ENCODE results near the gene HEPHL1. TPM values are rescaled to one million over a fixed set of nuclear protein-coding genes. Genes with fewer than 3 reads are reported as not detected.
"Not testable (repeated sequence)": the region's sequence is repeated elsewhere in the genome, so short reads cannot be mapped to it uniquely, and the experiment has no call there.

HEPHL1 gene
- polyA plus RNA-seq, 3 donors, result 0.13 to 0.49 (median 0.14) TPM

DNA sequence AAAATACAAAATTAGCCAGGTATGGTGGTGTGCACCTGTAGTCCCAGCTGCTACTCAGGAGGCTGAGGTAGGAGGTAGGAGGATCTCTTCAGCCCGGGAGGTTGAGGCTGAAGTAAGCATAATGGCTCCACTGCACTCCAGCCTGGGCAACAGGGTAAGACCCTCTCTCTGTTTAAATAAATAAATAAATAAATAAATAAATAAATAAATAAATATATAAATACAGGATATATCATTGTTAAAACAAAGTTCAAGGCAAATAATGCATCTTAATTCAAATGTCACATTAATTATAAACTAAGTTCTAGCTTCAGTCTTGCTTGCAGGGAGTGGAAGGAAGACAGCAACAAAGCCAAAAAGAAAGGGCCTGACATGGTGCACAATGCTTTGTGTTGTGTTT, 63.0 kb downstream of the HEPHL1 start:
- no peak for DNase-seq (ENCODE audit: low read depth in 3 of 3, low spot score in 2 of 3)

DNA sequence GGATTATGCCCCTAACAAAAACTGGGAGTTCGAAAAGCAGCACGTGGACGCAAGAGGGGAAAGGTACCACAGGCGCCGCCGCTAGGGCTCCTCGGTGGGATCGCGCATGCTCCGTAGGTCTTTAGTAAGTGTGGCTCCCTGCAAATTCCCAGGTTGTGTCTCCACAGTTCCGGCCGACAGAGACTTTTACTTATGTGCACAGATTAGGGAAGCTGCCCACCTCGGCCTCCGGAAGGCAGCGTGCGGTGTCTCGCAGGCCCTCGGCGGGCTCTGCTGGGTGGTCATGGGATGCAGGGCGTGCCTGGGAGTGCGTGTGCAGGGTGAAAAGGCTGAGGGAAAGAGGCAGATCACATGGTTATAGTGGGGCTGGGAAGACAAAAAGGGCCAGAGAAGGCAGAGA, 67.8 kb downstream of the HEPHL1 start:
- no peak for DNase-seq (ENCODE audit: low read depth in 3 of 3, low spot score in 2 of 3)

DNA sequence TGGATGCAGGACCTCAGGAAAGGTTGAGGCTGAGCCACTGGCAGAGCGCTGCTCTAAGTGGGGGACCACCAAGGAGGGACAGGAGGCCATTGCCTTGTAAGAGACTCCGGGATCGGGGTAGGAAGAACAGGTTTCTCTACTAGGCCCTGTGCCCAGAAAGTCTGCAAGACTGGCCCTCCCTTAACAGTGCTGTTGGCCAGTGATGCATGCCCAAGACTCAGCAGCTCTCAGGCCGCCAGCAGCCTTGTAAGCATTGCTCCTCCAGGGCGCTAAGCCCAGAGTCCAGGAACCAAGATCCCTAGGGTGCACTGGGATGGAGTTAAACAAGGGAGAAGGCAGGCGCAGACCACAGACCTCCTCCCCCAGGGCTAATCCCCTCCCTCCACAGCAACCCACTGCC, 68.2 kb downstream of the HEPHL1 start:
- no peak for DNase-seq (ENCODE audit: low read depth in 3 of 3, low spot score in 2 of 3)

DNA sequence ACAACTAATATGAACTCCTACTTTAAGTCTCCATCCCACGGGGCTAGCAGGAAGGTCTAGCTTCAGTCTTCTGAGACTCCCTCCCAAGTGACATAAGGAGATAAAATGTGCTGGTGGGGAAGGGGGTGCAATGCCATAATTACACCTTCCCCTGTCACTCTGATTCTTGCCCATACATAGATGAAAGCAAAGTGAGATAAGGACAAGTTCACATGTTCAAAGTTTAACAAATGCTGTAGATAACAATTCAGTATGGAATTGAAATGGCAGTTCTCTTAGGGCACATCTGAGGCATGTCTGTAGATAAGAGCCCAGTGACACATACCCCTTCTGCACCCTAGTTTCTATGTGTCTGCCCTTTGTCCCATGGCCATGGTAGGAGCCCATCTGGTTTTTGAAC, 69.2 kb downstream of the HEPHL1 start:
- no peak for DNase-seq (ENCODE audit: low read depth in 3 of 3, low spot score in 2 of 3)

DNA sequence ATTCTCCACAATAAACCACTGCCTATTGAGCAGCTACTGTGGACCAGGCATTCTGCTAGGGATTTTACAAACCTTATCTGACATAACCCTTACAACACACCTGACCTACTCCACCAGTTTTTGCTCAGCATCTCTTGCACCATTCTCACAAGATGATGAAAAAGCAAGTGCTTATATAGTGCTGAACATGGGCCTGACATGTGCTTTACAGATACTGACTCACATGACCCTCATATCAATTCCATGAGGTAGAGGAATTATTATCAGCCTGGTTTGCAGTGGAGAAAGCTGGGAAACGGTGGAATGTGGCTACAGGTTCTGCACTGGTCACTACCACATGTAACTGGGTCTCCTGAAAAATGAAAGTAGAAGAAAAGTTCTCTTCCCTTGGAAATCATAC, 69.9 kb downstream of the HEPHL1 start:
- DNase-seq (ENCODE audit: low read depth in 3 of 3, low spot score in 2 of 3), result no peak

DNA sequence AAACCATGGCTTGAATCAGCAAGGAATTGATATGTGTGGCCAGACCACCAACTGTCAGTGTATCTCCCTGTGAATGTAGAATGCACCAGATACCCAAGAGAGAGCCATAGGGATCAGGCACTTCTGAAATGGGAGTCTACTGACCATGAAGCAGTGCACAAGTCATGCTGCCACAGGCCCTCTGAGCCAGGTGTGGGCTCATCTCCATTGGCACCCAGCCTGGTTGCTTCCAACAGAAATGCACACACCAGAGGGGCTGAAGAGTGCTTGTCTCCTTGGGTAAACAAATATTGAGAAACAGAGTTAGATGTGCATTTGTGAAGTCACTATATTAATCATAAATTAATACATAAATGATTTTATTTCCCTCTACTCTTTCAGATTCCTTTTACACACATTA, 79.1 kb downstream of the HEPHL1 start:
- no peak for DNase-seq (ENCODE audit: low read depth in 3 of 3, low spot score in 2 of 3)

DNA sequence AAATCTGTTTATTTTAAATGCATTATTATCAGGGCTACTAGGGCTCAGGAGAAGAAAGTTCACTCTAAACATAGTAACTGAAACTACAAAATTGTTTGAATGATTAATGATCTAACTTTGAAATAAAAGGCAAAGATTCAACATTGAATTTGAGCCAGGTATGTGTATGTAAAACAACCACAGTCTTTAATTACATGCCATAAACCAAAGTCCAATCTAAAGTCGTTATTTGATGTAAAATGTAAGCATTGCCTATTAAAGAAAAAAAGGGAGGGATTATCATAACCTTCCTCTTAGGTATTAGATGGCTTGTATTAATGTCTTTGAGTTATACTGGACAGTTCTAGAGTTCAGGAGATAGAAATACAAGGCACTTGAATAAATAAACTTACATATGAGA, 82.3 kb downstream of the HEPHL1 start:
- DNase-seq (ENCODE audit: low read depth in 3 of 3, low spot score in 2 of 3), result no peak

DNA sequence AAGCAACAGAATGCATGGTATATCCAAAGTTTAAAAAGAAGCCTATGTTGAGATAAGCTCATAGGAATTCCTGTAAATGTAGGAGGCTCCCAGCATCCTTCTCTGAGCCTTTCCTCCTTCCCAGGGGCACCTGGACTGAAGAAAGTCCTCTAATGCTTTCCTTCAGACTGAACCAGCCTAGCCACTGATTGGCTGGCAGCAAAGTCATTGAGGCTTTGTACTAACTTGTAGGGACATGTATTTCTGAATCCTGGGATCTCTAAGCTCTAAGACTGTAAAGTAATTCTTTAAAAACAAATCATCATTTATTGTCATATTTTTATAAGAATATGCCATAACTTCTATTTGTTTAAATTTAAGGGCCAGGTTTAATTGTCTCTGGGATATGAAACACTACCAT, 83.6 kb downstream of the HEPHL1 start:
- no peak for DNase-seq (ENCODE audit: low read depth in 3 of 3, low spot score in 2 of 3)

DNA sequence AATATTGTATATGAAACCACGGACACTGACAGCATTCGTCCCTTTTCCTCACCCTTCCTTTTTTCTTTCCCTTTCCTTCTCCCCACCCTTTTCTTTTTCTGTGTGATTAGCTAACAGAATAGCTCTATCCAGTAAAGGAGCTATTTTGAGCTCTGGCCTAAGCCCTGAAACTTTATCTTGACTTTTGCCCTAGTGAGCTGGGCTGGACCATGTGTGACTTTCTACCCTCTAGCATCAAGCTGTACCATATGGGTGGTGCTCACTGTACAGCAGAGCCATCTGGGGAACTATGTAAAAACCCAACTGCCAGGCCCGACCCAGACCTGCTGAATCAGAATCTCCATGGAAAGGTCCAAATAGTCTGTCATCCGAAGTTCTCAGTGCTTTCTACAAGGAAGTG, 85.6 kb downstream of the HEPHL1 start:
- no peak for DNase-seq (ENCODE audit: low read depth in 3 of 3, low spot score in 2 of 3)

DNA sequence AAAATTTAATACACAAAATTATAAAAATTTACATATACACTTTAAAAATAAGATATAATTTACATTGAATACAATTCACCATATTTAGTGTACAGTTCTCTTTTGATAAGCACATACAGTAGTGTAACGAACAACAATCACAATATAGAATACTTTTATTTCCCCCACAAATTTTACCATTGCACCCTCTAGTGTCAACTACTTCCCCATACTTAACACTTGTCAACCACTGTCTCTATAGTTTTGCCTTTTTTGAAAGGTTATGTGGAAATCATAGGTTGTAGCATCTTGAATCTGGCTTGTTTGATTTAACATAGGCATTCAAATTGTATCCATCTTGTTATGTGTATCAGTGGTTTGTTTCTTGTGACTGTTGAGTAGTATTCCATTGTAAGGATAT, 86.2 kb downstream of the HEPHL1 start:
- no peak for DNase-seq (ENCODE audit: low read depth in 3 of 3, low spot score in 2 of 3)

DNA sequence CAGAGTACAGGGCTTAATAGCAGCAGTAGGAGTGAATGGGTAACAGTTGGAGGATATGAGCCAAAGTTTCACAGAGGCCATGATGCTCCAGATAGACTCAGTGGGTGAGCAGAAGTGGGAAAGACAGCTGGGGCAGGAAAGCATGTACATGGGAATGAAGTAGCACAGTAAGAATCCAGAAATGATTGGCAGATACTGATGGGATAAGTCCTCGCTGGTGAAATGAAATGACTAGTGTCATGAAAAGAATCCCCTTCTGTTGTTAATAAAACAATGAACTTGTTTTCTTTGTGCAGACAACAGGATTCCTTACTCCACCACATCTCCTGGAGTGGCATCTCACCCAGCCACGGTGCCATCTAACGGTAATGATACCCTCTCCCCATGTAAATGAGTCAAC, 90.1 kb downstream of the HEPHL1 start:
- no peak for DNase-seq (ENCODE audit: low read depth in 3 of 3, low spot score in 2 of 3)

DNA sequence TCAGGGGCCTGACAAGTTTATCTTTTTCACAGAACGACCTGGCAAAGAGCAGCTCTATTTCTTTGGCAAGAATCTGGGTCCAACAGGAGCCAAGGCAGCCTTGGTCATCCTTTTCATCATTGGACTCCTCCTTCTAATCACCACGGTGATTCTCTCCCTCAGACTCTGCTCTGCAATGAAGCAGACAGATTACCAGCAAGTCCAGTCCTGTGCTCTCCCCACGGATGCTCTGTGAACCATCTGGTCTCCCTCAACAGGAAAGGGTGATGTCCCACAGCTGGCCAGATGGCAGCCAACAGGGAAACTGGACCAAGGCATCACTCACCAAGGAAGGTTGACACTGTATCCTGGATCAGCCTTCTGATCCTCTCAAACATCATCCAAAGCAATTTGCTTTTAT, 90.5 kb downstream of the HEPHL1 start:
- DNase-seq (ENCODE audit: low read depth in 3 of 3, low spot score in 2 of 3), result no peak

DNA sequence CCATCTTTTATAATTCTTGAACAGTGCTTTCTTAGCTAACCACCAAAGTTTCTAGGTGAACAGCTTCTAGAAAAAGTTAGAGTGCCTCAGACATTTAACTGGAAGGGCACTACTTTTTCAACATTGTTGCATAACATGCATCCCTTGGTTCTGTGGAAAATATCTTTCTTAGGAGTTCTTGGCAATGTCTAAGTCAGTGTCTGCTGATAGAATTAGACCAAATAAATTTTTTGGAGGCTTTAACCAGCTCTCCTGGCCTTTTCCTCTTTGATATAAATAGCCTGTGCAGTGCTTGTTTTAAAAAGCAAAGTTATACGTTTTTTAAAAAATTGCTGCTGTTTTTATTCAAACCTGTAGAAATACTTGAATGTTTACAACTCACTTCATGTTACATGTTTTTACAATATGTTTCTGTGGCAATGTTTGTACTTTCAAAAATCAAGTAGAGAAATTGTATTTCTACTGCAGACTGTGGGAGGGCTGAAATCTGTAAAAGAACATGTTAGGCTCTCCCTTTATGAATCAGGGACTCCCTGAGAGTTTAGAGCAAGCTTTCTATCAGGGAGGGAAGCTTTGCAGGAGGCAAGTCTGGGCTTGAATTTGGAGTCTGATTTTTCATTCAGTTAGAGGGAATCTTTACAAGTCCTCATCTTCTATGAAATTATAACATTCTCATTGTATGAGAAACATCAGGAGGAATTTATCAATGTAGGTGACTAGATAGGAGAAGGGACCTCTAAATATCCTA, 91.2 kb downstream of the HEPHL1 start:
- no peak for DNase-seq (ENCODE audit: low read depth in 3 of 3, low spot score in 2 of 3)

DNA sequence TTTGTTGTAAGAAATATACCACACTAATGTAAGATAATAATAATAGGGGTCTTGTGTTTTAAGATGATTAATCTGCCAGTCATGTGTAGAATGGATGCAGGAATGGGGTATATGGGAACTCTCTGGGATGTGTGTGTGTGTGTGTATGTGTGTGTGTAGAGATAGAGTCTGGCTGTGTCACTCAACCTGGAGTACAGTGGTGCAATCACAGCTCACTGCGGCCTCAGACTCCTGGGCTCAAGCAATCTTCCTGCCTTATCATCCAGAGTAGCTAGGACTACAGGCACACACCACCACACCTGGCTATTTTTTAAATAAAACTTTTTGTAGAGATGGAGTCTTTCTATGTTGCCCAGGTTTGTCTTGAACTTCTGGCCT, 96.0 kb downstream of the HEPHL1 start:
- no peak for DNase-seq (ENCODE audit: low read depth in 3 of 3, low spot score in 2 of 3)

DNA sequence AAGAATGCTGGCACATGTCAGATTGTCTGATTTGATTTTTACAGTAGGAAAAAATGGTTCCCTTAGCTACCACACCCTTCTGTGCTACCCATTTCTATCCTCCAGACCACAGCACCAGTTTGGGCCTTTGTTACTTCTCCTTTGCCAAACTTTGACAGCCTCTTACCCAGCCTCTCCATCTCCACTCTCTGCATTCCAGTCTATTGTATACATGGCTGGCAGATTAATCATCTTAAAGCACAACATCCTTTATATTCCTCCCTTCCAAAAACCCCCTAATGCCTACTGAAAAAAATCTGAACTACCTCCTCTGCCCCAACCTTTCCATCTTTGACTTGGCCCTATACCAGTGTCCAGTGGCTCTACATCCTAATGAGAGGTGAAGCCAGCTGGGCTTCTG, 96.7 kb downstream of the HEPHL1 start:
- DNase-seq (ENCODE audit: low read depth in 3 of 3, low spot score in 2 of 3), result no peak

DNA sequence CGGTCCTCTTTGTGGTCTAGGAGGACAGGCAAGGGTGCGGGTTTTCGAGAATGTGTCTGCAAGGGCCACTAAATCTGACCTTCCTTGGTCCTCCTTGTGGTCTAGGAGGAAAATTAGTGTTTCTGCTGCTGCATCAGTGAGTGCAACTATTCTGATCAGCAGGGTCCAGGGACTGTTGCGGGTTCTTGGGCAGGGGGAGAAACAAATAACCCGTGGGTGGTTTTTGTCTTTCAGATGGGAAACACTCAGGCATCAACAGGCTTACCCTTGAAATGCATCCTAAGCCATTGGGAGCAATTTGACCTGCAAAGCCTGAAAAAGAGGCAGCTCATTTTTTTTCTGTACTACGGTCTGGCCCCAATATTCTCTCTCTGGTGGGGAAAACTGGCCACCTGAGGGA, 98.5 kb downstream of the HEPHL1 start:
- not testable (repeated sequence) for DNase-seq (ENCODE audit: low read depth in 3 of 3, low spot score in 2 of 3)

DNA sequence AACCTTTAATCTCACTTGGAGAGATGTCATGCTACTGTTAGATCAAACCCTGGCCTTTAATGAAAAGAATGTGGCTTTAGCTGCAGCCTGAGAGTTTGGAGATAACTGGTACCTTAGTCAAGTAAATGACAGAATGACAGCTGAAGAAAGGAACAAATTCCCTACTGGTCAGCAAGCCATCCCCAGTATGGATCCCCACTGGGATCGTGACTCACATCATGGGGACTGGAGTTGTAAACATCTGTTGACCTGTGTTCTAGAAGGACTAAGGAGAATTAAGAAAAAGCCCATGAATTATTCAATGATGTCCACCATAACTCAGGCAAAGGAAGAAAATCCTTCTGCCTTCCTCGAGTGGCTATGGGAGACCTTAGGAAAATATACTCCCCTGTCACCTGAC, 99.4 kb downstream of the HEPHL1 start:
- DNase-seq (ENCODE audit: low read depth in 3 of 3, low spot score in 2 of 3), result not testable (repeated sequence)

DNA sequence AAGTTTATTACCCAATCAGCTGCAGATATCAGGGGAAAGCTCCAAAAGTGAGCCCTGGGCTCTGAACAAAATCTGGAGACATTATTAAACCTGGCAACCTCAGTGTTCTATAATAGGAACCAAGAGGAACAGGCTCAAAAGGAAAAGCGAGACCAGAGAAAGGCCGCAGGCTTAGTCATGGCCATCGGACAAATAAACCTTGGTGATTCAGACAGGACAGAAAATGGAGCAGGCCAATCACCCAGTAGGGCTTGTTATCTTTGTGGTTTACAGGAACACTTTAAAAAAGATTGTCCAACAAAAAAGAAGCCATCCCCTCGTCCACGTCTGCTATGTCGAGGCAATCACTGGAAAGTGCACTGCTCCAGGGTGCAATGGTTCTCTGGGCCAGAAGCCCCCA, 99.8 kb downstream of the HEPHL1 start:
- DNase-seq (ENCODE audit: low read depth in 3 of 3, low spot score in 2 of 3), result no peak

DNA sequence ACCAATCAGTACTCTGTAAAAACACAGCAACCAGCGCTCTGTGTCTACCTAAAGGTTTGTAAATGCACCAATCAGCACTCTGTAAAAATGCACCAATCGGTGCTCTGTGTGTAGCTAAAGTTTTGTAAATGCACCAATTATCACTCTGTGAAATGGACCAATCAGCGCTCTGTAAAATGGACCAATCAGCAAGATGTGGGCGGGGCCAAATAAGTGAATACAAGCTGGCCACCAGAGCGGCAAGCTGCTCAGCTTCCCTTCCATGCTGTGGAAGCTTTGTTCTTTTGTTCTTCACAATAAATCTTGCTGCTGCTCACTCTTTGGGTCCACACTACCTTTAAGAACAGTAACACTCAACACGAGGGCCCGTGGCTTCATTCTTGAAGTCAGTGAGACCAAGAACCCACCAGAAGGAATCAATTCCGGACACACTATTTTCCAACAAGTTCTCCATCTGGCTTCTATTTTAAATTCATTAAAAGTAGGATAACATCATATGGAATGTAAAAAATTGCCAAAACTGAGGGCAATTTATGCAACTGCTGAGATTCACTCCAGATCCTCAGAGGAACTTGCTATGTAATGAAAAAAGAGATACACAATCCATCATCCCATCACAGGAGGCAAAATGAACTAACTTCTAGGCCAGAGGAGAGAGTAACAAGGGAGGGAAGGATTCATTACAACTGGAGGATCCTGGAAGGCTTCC, 104.4 kb downstream of the HEPHL1 start:
- no peak for DNase-seq (ENCODE audit: low read depth in 3 of 3, low spot score in 2 of 3)

DNA sequence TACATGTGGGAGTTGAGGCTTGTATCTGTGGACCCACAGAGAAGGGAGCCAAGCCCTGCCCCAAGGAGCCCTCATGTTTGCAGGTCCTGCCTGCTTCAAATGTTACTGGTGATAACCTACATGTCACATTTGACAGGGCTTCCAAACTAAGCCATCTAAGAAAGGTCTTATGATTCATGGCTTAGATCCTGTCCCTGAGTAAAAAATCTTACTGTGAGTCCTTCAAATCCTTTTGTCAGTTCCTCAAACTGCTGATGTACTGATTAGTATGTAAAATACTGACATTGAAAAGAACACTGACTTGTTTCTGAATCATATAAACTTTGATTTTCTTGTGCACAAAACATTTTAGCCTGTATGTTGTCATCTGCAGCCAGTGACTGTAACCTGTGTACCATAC, 106.5 kb downstream of the HEPHL1 start:
- no peak for DNase-seq (ENCODE audit: low read depth in 3 of 3, low spot score in 2 of 3)

DNA sequence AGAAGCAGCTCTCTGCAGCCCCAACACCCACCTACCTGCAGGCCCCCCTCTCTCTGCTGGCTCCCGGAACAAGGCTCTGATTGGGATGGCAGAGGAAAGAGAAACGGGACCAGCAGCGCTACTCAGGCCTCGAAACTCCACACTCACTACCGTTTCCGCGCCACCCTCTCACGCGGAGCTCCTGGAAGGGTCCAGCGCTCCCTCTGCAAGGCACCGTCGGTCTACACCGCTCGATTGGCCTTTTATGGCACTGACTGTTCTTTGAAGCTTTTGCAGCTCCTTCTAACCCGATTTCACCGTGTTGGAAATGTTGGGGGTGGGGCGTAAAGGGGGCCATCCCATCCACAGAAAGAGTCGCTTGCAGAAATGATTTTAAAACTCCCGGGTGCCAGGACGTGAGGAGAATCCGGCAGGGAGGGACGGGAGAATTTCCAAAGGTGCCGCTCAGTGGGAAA, 107.2 kb downstream of the HEPHL1 start:
- DNase-seq (ENCODE audit: low read depth in 3 of 3, low spot score in 2 of 3), result peak; percentile 38 to 73 (median 41)

DNA sequence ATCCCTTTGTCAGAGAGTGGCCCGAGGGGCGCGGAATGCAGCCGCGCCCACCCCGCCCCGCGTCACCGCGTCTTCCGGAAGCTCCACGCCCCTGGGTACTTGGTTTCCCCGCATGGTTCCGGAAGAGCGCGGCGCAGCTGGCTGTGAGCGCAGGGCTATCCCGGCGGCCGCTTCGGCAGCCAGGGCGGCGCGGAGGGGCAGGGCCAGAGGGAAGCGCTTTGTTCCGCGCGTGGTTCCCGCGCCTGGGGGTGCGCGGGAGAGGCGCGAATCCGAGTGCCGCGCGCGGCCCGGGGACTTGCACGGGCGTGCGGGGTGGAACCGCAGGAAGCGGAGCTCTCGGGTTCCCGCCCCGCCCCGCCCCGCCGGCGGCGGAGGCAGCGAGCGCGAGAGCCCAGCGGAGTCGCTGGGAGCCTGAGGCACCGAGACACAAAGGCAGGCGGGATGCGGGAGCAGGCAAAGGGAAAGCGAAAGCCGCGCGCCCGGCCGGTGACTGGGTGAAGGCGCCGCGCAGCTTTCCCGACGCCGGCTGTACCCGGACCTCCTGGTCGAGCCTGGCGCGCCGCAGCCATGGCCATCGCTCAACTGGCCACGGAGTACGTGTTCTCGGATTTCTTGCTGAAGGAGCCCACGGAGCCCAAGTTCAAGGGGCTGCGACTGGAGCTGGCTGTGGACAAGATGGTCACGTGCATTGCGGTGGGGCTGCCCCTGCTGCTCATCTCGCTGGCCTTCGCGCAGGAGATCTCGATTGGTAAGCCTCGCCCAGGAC, 107.8 kb downstream of the HEPHL1 start, which contains the start of gene PANX1:
TSS of gene PANX1 (plus strand) at position 96 of the 766 bp plus-strand sequence. CDS start at position 568, 472 bp downstream.
- DNase-seq (ENCODE audit: low read depth in 3 of 3, low spot score in 2 of 3), result peak; percentile 49 to 68 (median 54)
